Measurements from ENCODE around the gene TK2. TPM values are rescaled to one million over a fixed set of nuclear protein-coding genes. Genes with fewer than 3 reads are reported as not detected.

The TK2 gene
- total and polyA plus RNA-seq, 9 of the 15 experiments (the other 6 are each of a cell fraction or from before 2014, with no cell fraction given): 1.1 to 10.2 (median 5.3) TPM

- no peak for TF ChIP-seq PBX2 (CRISPR knock-in tag; IDR thresholded peaks at IDR 0.05; ENCODE audit: low read depth)
- TF ChIP-seq PBX2 (tag; conservative IDR thresholded peaks at IDR 0.05; ENCODE audit: low read depth): peak; percentile 9; the same call in 1 of the 2 replicates
- no peak for TF ChIP-seq CREB5 (CRISPR knock-in tag; IDR thresholded peaks at IDR 0.05)
- no peak for TF ChIP-seq ARID3B (CRISPR knock-in tag; IDR thresholded peaks at IDR 0.05; ENCODE audit: borderline replicate concordance)
- TF ChIP-seq U2AF2 (optimal IDR thresholded peaks at IDR 0.05; ENCODE audit: low read depth, low read length): no peak
- no peak for TF ChIP-seq ZNF695 (CRISPR knock-in tag; IDR thresholded peaks at IDR 0.05)
- no peak for TF ChIP-seq RBM17 (IDR thresholded peaks at IDR 0.05; ENCODE audit: borderline replicate concordance, low read depth, low read length)
- TF ChIP-seq MTF1 (CRISPR knock-in tag; IDR thresholded peaks at IDR 0.05; ENCODE audit: borderline replicate concordance): no peak
- 0 out of 2 replicates have a peak, but pooled peaks have one; percentile 28 for TF ChIP-seq ZNF175 (CRISPR knock-in tag; IDR thresholded peaks at IDR 0.05; ENCODE audit: low read depth)
- TF ChIP-seq, protein P1, sequence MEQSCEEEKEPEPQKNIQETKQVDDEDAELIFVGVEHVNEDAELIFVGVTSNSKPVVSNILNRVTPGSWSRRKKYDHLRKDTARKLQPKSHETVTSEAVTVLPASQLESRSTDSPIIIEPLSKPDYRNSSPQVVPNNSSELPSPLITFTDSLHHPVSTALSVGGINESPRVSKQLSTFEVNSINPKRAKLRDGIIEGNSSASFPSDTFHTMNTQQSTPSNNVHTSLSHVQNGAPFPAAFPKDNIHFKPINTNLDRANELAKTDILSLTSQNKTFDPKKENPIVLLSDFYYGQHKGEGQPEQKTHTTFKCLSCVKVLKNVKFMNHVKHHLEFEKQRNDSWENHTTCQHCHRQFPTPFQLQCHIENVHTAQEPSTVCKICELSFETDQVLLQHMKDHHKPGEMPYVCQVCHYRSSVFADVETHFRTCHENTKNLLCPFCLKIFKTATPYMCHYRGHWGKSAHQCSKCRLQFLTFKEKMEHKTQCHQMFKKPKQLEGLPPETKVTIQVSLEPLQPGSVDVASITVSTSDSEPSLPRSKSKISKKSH (CRISPR knock-in tag; IDR thresholded peaks at IDR 0.05): no peak
- no peak for TF ChIP-seq ZNF512 (tag; IDR thresholded peaks at IDR 0.05)
- TF ChIP-seq, protein P2, sequence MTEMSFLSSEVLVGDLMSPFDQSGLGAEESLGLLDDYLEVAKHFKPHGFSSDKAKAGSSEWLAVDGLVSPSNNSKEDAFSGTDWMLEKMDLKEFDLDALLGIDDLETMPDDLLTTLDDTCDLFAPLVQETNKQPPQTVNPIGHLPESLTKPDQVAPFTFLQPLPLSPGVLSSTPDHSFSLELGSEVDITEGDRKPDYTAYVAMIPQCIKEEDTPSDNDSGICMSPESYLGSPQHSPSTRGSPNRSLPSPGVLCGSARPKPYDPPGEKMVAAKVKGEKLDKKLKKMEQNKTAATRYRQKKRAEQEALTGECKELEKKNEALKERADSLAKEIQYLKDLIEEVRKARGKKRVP (CRISPR knock-in tag; IDR thresholded peaks at IDR 0.05): no peak
- no peak for TF ChIP-seq MCM5 (IDR thresholded peaks at IDR 0.05; ENCODE audit: low read depth)
- TF ChIP-seq MYNN (IDR thresholded peaks at IDR 0.05): no peak
- no peak for TF ChIP-seq MYNN (CRISPR knock-in tag; IDR thresholded peaks at IDR 0.05)
- no peak for TF ChIP-seq LCOR (CRISPR knock-in tag; IDR thresholded peaks at IDR 0.05)
- no peak for TF ChIP-seq HDAC2 (IDR thresholded peaks at IDR 0.05)
- TF ChIP-seq L3MBTL2 (IDR thresholded peaks at IDR 0.05): 0 out of 2 replicates have a peak, but pooled peaks have one; percentile 59
- TF ChIP-seq KDM2B (CRISPR knock-in tag; IDR thresholded peaks at IDR 0.05): no peak
- no peak for TF ChIP-seq XRCC4 (IDR thresholded peaks at IDR 0.05; ENCODE audit: extremely low read depth, insufficient read depth, insufficient read length)
These were observed 1.4 kb upstream of the TK2 start (continued) for GRCh38 chr16:66551348-66551759.
